PFSK-1 (cell line): Measurements from ENCODE around the gene TCP11L2.

ENCODE experiments used
- FOXP2 ChIP-seq: optimal IDR thresholded peaks from 2 replicates; pipeline ENCODE3; 2011; ENCODE audit warnings: borderline replicate concordance, control low read depth, inconsistent platforms; ENCODE audit not compliant: insufficient read depth; ENCODE audit errors: extremely low read length, extremely low read depth
- POLR2AphosphoS5 ChIP-seq: IDR thresholded peaks from 2 replicates; pipeline ENCODE4 v1.6.1; 2012; ENCODE audit warnings: low read depth, mild to moderate bottlenecking, control low read depth, low read length, moderate library complexity
- SIN3A ChIP-seq: IDR thresholded peaks from 2 replicates; pipeline ENCODE4 v1.6.1; 2012; ENCODE audit warnings: mild to moderate bottlenecking, low read length, moderate library complexity, borderline replicate concordance; ENCODE audit not compliant: insufficient read depth
- TAF1 ChIP-seq: IDR thresholded peaks from 2 replicates; pipeline ENCODE4 v1.6.1; 2012; ENCODE audit warnings: low read length, control low read depth, borderline replicate concordance; ENCODE audit not compliant: insufficient read depth
- TF ChIP-seq, protein P1 (sequence below), 2 experiments: IDR thresholded peaks; 2 replicates each; pipeline versions ENCODE4 v1.6.1 to v1.8.0; 2011 to 2012; ENCODE audit warnings: low read depth in 2 of 2, low read length in 2 of 2, control low read depth in 1 of 2, inconsistent platforms in 1 of 2, mild to moderate bottlenecking in 1 of 2, moderate library complexity in 1 of 2; ENCODE audit not compliant: insufficient read depth in 1 of 2

TCP11L2 gene

DNA sequence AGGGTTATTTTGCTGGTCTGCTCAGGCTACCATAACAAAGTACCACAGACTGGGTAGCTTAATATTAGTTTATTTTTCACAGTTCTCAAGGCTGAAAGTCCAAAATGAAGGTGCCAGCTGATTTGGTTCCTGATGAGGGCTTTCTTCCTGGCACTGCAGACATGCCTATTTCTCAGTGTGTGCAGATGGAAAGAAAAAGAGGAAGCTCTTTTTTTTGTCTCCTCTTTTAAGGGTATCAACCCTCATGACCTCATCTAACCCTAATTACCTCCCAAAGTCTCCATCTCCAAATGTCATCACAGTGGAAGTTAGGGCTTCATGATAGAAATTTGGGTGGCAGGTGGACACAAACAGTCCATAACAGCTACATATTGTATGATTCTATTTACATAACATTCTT, 30.0 kb downstream of the TCP11L2 start:
- TF ChIP-seq FOXP2 (no peak), TAF1 (no peak), SIN3A (no peak), POLR2AphosphoS5 (no peak)
- TF ChIP-seq, protein P1, sequence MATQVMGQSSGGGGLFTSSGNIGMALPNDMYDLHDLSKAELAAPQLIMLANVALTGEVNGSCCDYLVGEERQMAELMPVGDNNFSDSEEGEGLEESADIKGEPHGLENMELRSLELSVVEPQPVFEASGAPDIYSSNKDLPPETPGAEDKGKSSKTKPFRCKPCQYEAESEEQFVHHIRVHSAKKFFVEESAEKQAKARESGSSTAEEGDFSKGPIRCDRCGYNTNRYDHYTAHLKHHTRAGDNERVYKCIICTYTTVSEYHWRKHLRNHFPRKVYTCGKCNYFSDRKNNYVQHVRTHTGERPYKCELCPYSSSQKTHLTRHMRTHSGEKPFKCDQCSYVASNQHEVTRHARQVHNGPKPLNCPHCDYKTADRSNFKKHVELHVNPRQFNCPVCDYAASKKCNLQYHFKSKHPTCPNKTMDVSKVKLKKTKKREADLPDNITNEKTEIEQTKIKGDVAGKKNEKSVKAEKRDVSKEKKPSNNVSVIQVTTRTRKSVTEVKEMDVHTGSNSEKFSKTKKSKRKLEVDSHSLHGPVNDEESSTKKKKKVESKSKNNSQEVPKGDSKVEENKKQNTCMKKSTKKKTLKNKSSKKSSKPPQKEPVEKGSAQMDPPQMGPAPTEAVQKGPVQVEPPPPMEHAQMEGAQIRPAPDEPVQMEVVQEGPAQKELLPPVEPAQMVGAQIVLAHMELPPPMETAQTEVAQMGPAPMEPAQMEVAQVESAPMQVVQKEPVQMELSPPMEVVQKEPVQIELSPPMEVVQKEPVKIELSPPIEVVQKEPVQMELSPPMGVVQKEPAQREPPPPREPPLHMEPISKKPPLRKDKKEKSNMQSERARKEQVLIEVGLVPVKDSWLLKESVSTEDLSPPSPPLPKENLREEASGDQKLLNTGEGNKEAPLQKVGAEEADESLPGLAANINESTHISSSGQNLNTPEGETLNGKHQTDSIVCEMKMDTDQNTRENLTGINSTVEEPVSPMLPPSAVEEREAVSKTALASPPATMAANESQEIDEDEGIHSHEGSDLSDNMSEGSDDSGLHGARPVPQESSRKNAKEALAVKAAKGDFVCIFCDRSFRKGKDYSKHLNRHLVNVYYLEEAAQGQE (IDR thresholded peaks at IDR 0.05; ENCODE audit: insufficient read depth in 1 of 2, low read depth in 2 of 2, low read length in 2 of 2) = no peak

DNA sequence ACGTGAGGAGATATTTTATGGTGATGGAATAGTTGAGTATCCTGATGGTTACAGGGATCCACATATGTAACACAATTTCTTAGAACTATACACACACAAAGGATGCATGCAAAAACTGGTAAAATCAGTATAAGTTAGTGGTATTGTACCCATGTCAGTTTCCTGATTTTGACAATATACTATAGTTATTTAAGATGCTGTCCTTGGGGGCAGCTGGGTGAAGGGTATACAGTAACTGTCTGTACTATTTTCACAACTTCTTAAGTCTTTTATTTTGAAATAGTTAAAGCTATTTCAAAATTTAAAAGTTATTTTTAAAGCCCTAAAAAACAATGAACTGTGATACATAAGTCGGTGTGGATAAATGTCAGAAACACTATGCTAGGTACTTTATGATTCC, 30.5 kb downstream of the TCP11L2 start:
- TF ChIP-seq FOXP2 (no peak), SIN3A (no peak), POLR2AphosphoS5 (no peak), TAF1 (no peak)

DNA sequence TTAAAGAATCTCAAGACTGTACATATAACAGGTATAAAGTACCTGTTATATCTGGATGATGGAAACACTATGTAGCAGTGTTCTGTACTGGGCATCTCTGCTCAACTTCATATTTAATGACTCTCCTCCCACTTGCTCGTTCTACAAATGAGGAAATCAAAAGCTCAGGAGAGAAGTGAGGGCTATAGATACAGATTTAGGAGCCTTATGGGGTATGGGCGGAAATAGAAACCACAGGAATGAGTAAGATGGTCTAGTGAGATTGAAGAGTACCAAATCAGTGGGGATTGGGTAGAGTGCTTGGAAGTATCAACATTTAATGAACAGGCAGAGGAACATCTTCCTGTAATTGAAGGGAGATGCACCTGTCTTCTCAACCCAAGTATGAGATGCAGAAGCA, 31.2 kb downstream of the TCP11L2 start:
- no peak for TF ChIP-seq SIN3A
- TF ChIP-seq TAF1 = no peak
- TF ChIP-seq, protein P1 (IDR thresholded peaks at IDR 0.05; ENCODE audit: insufficient read depth in 1 of 2, low read depth in 2 of 2, low read length in 2 of 2) = no peak
- no peak for TF ChIP-seq FOXP2
- no peak for TF ChIP-seq POLR2AphosphoS5

DNA sequence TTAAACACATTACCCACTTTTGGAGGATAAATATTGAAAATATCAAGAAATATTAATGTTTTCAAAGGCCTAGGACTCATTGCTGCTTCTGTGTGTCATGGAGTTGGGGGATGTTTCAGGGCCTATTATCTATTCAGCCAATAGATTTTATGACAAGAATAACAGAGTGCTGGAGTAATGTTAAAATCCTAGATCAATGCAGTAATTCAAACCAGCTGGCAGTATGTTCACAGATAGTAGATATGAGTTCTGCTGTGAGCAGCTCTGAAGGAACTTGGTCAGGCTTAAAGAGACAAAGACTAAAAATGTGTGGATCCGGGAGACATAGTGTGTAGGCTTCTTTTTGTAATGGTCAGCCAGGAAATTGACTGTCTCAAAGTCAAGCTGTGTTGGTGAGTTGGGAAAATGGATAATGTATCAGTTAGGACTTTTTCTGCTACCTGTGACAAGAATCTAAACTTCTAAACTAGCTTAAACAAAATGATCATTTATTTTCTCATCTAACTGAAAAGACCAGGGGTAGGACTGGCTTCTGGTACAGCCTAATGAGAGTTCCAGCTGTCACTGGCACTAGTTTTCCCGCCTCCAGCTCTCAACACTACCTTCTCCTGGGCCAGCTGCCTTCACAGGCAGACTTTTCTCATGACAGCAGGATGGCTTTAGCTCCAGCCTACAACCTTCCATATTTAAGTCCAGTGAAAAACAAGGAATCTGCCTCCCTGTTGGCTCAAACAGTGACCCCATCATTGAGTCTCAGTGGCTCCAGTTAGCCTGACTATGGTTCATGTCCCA, 38.7 kb downstream of the TCP11L2 start:
- no peak for TF ChIP-seq POLR2AphosphoS5
- TF ChIP-seq TAF1 = no peak
- no peak for TF ChIP-seq SIN3A
- TF ChIP-seq, protein P1 (IDR thresholded peaks at IDR 0.05; ENCODE audit: insufficient read depth in 1 of 2, low read depth in 2 of 2, low read length in 2 of 2) = no peak
- no peak for TF ChIP-seq FOXP2

DNA sequence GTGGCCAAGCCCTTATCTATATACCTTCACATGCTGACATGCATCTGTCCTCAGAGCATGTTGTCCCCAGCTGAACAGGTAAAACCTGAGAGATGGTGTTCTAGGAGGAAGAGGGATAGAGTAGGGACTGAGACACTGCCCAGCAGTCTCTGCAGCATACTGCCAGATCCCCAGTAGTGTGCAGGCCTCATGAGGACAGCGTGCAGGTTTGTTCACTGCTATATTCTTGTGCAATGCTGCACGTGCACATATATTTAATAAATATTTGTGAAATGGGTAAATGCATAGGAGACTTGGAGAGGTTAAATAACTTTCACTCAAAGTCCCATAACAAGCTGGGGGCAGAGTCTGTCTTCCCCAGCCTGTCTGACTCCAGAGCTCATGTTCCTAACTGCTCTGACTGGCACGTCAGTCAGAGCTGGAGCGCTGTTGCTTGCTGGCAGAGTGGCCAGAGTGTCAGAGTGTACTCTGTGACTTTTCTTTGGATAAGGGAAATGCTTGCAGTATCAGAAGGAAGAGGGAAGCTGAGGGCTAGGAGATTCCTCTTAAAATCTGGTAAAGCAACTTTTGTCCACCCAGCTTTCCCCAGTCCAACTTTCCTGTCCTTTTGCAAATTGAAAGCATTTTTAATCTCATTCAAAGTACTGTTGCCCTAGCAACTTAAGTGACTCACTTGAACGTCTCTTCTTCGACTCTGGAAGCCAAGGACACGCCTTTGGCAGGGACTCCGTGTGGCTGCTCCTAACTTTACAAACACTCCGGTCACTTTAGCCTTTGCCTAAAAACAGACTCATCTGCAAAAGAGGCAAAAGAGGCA, 40.1 kb downstream of the TCP11L2 start:
- no peak for TF ChIP-seq SIN3A

DNA sequence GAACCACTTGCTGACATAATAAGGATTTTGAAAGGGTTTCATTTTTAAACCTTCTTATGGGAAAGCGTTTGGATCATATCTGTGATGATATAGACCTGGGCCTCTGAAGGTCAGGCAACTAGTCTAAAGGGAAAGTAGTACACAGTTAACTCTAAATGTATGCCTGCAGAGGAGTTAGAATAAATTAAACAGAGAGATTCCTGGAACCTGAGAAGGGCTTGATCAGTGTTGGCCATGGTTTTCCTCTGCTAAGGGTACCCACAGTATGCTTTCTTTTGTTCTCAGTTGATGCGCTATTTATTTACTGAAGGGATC, 40.6 kb downstream of the TCP11L2 start:
- TF ChIP-seq SIN3A (no peak), FOXP2 (no peak), TAF1 (no peak), POLR2AphosphoS5 (no peak)
- TF ChIP-seq, protein P1 (IDR thresholded peaks at IDR 0.05; ENCODE audit: insufficient read depth in 1 of 2, low read depth in 2 of 2, low read length in 2 of 2) = no peak
